Measurements from ENCODE around the gene SRD5A2. TPM values are rescaled to one million over a fixed set of nuclear protein-coding genes. Genes with fewer than 3 reads are reported as not detected.

SRD5A2 gene
- total and polyA plus RNA-seq, 7 donors: 0.01 TPM; not detected in 6

GRCh38 chr2:31579996-31580320 is 780 bp downstream of the SRD5A2 start:
- 12 to 17% methylated on average over 13 of the region's 13 CpGs for WGBS, 2 donors
- H3K27me3 ChIP-seq: peaks cover 0 to 34% (median 7%) of the 10 kb centered on the region in 3 donors

GRCh38 chr2:31578316-31578715 is 2.4 kb downstream of the SRD5A2 start:
- Histone ChIP-seq H3K9me3 (no peaks in the 10 kb centered on the region), H3K4me3 (no peak overlapping the region), H3K36me3 (no peaks in the 10 kb centered on the region), H3K4me1 (no peaks in the 10 kb centered on the region), H3K27ac (no peak overlapping the region), H3K27me3 (peaks cover 0 to 34% (median 7%) of the 10 kb centered on the region in 3 donors)
- WGBS, 2 donors: 15 to 64% methylated on average over 3 of the region's 3 CpGs
- no peak for DNase-seq
- intact Hi-C loops (cut with DNase I): no loop called here
- TF ChIP-seq EP300 (IDR thresholded peaks at IDR 0.05): no peak
- no peak for TF ChIP-seq CTCF (IDR thresholded peaks at IDR 0.05)
- TF ChIP-seq POLR2AphosphoS5 (IDR thresholded peaks at IDR 0.05): no peak
- TF ChIP-seq POLR2A (IDR thresholded peaks at IDR 0.05): no peak

More at GRCh38 chr2:31579996-31580320, 780 bp downstream of the SRD5A2 start:
- Histone ChIP-seq H3K27ac (no peak overlapping the region), H3K4me3 (no peak overlapping the region), H3K4me1 (no peaks in the 10 kb centered on the region), H3K36me3 (no peaks in the 10 kb centered on the region), H3K9me3 (no peaks in the 10 kb centered on the region)
- intact Hi-C loops (cut with DNase I): no loop called here
- no peak for TF ChIP-seq EP300 (IDR thresholded peaks at IDR 0.05)
- no peak for TF ChIP-seq POLR2A (IDR thresholded peaks at IDR 0.05)
- TF ChIP-seq CTCF (IDR thresholded peaks at IDR 0.05): no peak
- no peak for TF ChIP-seq POLR2AphosphoS5 (IDR thresholded peaks at IDR 0.05)
- DNase-seq: no peak

DNA sequence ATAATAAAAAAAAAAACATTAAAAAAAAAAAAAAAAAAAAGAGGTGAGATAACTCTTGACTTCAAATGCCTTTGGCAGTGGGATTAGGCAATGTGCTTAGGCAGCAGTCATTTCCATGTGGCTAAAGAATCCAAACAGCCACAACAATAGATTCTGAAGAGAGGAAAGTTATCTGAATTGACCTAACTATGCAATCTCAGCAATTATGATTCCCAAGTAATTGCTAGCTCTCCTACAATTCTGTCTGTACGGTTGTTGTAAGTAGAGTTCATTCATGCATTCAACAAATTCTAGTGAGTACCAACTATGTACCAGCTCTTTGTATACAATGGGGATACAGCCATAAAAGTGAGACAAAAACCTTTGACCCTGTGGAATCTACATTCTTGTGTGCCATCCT is 3.6 kb downstream of the SRD5A2 start:
- intact Hi-C loops (cut with DNase I): no loop called here
- H3K27ac ChIP-seq: no peak overlapping the region
- H3K4me3 ChIP-seq: no peak overlapping the region
- TF ChIP-seq POLR2AphosphoS5 (IDR thresholded peaks at IDR 0.05): no peak
- no peak for TF ChIP-seq EP300 (IDR thresholded peaks at IDR 0.05)
- TF ChIP-seq POLR2A (IDR thresholded peaks at IDR 0.05): no peak
- no peak for TF ChIP-seq CTCF (IDR thresholded peaks at IDR 0.05)
- WGBS, 2 donors: 45 to 63% methylated on average over 1 of the region's 1 CpG
- no peaks in the 10 kb centered on the region for H3K36me3 ChIP-seq
- H3K27me3 ChIP-seq: peaks cover 0 to 26% (median 7%) of the 10 kb centered on the region in 3 donors
- DNase-seq: no peak
- no peaks in the 10 kb centered on the region for H3K9me3 ChIP-seq
- H3K4me1 ChIP-seq: no peaks in the 10 kb centered on the region

GRCh38 chr2:31568585-31569201 is 12.0 kb downstream of the SRD5A2 start:
- H3K4me3 ChIP-seq: no peak overlapping the region
- intact Hi-C loops (cut with DNase I): no loop called here
- H3K36me3 ChIP-seq: no peaks in the 10 kb centered on the region
- H3K27me3 ChIP-seq: no peaks in the 10 kb centered on the region
- peaks cover 0 to 2% (median 0%) of the 10 kb centered on the region in 4 donors for H3K9me3 ChIP-seq
- no peak overlapping the region for H3K27ac ChIP-seq
- TF ChIP-seq POLR2A (IDR thresholded peaks at IDR 0.05): no peak
- no peak for TF ChIP-seq POLR2AphosphoS5 (IDR thresholded peaks at IDR 0.05)
- TF ChIP-seq CTCF (IDR thresholded peaks at IDR 0.05): no peak
- no peak for TF ChIP-seq EP300 (IDR thresholded peaks at IDR 0.05)
- DNase-seq: no peak
- no peaks in the 10 kb centered on the region for H3K4me1 ChIP-seq
- WGBS, 2 donors: 90 to 93% methylated on average over 10 of the region's 10 CpGs

DNA sequence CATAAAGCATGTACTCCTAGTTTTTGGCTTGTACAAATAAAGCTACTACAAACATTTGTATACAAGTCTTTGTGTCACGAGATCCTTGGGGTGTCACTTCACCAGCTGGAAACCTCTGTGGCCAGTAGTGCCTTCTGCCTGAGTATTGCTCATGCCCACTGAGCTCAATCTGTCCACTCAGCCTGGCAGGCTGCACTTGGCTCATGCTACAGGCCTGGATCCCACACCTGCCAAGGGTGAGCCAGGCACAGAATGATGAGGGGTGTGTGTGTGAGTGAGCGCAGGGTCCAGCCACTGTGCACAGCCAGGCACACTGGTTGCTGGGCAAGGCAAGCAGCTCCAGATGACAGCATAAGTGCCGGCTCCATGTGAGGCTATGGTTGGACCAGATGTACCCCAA is 13.1 kb downstream of the SRD5A2 start:
- no peaks in the 10 kb centered on the region for H3K36me3 ChIP-seq
- no peaks in the 10 kb centered on the region for H3K4me1 ChIP-seq
- WGBS, 2 donors: 85 to 89% methylated on average over 3 of the region's 3 CpGs
- no peak overlapping the region for H3K4me3 ChIP-seq
- intact Hi-C loops (cut with DNase I): no loop called here
- TF ChIP-seq EP300 (IDR thresholded peaks at IDR 0.05): no peak
- no peak for TF ChIP-seq POLR2AphosphoS5 (IDR thresholded peaks at IDR 0.05)
- TF ChIP-seq POLR2A (IDR thresholded peaks at IDR 0.05): no peak
- TF ChIP-seq CTCF (IDR thresholded peaks at IDR 0.05): no peak
- peaks cover 0 to 2% (median 0%) of the 10 kb centered on the region in 4 donors for H3K9me3 ChIP-seq
- no peak for DNase-seq
- H3K27me3 ChIP-seq: no peaks in the 10 kb centered on the region
- H3K27ac ChIP-seq: no peak overlapping the region
